Stimulated activated CD8-positive, alpha-beta memory T cell treated with anti-CD3 and anti-CD28 coated beads, Interleukin-12 subunit alpha, Interleukin-12 subunit beta, amount 100 ng/mL, for 24 hours (primary cell): ENCODE measurements around the gene SRL.
A peak's percentile ranks its signal among the peaks of the same experiment; 100 is the strongest.

ENCODE experiments used
- DNase-seq: peaks from one replicate; pipeline ENCODE4 v3.0.0-alpha.2; 2020; ENCODE audit errors: extremely low read depth

SRL gene

GRCh38 chr16:4241928-4242283 lies at the start of gene SRL:
Gene SRL (minus strand): TSS chr16:4242080. CDS start chr16:4242067, 13 bp downstream.
- no peak for DNase-seq

GRCh38 chr16:4290236-4290830 lies 48.5 kb upstream of the SRL start:
- DNase-seq: no peak

- DNase-seq: peak; percentile 61
Observed at GRCh38 chr16:4288148-4288921, 46.5 kb upstream of the SRL start.

GRCh38 chr16:4285167-4285566 lies 43.3 kb upstream of the SRL start:
- no peak for DNase-seq

- no peak for DNase-seq
Observed at GRCh38 chr16:4283939-4284338, 42.1 kb upstream of the SRL start.

GRCh38 chr16:4283441-4283840 lies 41.6 kb upstream of the SRL start:
- DNase-seq: no peak

GRCh38 chr16:4280625-4281024 lies 38.7 kb upstream of the SRL start:
- DNase-seq: no peak

GRCh38 chr16:4277987-4278513 lies 36.2 kb upstream of the SRL start:
- DNase-seq: no peak

GRCh38 chr16:4275861-4276260 lies 34.0 kb upstream of the SRL start:
- DNase-seq: no peak

- DNase-seq: peak; percentile 10
Observed at GRCh38 chr16:4273858-4274311, 32.0 kb upstream of the SRL start.

- no peak for DNase-seq
Observed at GRCh38 chr16:4272114-4272956, 30.5 kb upstream of the SRL start.

- DNase-seq: peak; percentile 77
Observed at GRCh38 chr16:4271176-4272113, 29.6 kb upstream of the SRL start.

- DNase-seq: no peak
Observed at GRCh38 chr16:4270595-4270994, 28.7 kb upstream of the SRL start.

- DNase-seq: no peak
Observed at GRCh38 chr16:4270091-4270490, 28.2 kb upstream of the SRL start.

GRCh38 chr16:4266372-4266771 lies 24.5 kb upstream of the SRL start:
- DNase-seq: no peak

GRCh38 chr16:4265676-4266075 lies 23.8 kb upstream of the SRL start:
- no peak for DNase-seq

GRCh38 chr16:4264546-4264945 lies 22.7 kb upstream of the SRL start:
- DNase-seq: no peak

- no peak for DNase-seq
Observed at GRCh38 chr16:4263504-4264436, 21.9 kb upstream of the SRL start.

GRCh38 chr16:4262303-4262835 lies 20.5 kb upstream of the SRL start:
- DNase-seq: no peak
